Smooth muscle cell (in vitro differentiated cells): ENCODE data around the gene ABCC3. TPM values are rescaled to one million over a fixed set of nuclear protein-coding genes. Genes with fewer than 3 reads are reported as not detected.

ENCODE experiments used
- DNase-seq: peaks from one replicate; lab custom pipeline; 2025; ENCODE audit not compliant: unreplicated experiment; lab: John Stamatoyannopoulos, UW
- H2AFZ ChIP-seq: fragments of 200-600 bp; sonication (generic); 2 replicates; pipeline ENCODE4 v1.6.0; 2016; ENCODE audit warnings: antibody characterized with exemption, low read depth, mild to moderate bottlenecking
- H3F3A ChIP-seq: fragments of 200-600 bp; sonication (generic); 2 replicates; pipeline ENCODE4 v1.6.0; 2017; ENCODE audit warnings: antibody characterized with exemption, low read depth
- H3K27ac ChIP-seq: fragments of 200-600 bp; sonication (generic); 2 replicates; pipeline ENCODE4 v1.5.1; 2016; ENCODE audit warnings: low read depth, mild to moderate bottlenecking
- H3K27me3 ChIP-seq: fragments of 200-600 bp; sonication (generic); 2 replicates; pipeline ENCODE4 v1.6.1; 2016; ENCODE audit warnings: low read depth, mild to moderate bottlenecking
- H3K36me3 ChIP-seq: fragments of 200-600 bp; sonication (generic); 2 replicates; pipeline ENCODE4 v1.5.1; 2016; ENCODE audit warnings: low read depth
- H3K4me1 ChIP-seq: fragments of 200-600 bp; sonication (generic); 2 replicates; pipeline ENCODE4 v1.5.1; 2016; ENCODE audit warnings: low read depth
- H3K4me2 ChIP-seq: fragments of 200-600 bp; sonication (generic); 2 replicates; pipeline ENCODE4 v1.6.0; 2016; ENCODE audit warnings: mild to moderate bottlenecking
- H3K4me3 ChIP-seq: fragments of 200-600 bp; sonication (generic); 2 replicates; pipeline ENCODE4 v1.5.1; 2016; ENCODE audit warnings: mild to moderate bottlenecking
- H3K79me2 ChIP-seq: fragments of 200-600 bp; sonication (generic); 2 replicates; pipeline ENCODE4 v1.6.0; 2016; ENCODE audit warnings: low read depth, mild to moderate bottlenecking
- H3K9ac ChIP-seq: fragments of 200-600 bp; sonication (generic); 2 replicates; pipeline ENCODE4 v1.6.0; 2016; ENCODE audit warnings: low read depth
- H3K9me3 ChIP-seq: fragments of 200-600 bp; sonication (generic); replicated peaks from 2 replicates; pipeline ENCODE4 v1.5.1; 2016; ENCODE audit warnings: low read depth
- H4K20me1 ChIP-seq: fragments of 200-600 bp; sonication (generic); 2 replicates; pipeline ENCODE4 v1.6.0; 2016; ENCODE audit warnings: low read depth
- CTCF ChIP-seq: fragments of 200-600 bp; sonication (generic); IDR thresholded peaks from 2 replicates; pipeline ENCODE4 v1.5.1; 2017; ENCODE audit warnings: borderline replicate concordance, mild to moderate bottlenecking, antibody characterized with exemption; ENCODE audit not compliant: insufficient read depth, poor library complexity, severe bottlenecking
- WGBS: methylation state at CpG from one replicate; pipeline ENCODE4 v1.1.7; 2016; ENCODE audit warnings: low lambda C conversion rate; 5-methylcytosine and 5-hydroxymethylcytosine counted together
- polyA plus RNA-seq: library from polyadenylated mRNA; unstranded; fragments of >200 nt; fragmentation: Nextera tagmentation; extraction: Ambion mirVana; gene quantifications from 2 replicates; pipeline ENCODE4 v1.2.1, GENCODE V29; 2016
- total RNA-seq: library from RNA; depleted of rRNA; stranded (reverse); fragments of >200 nt; gene quantifications from 2 replicates; pipeline ENCODE4 v1.2.3, GENCODE V29; 2014

ABCC3 gene
- total and polyA plus RNA-seq, 2 experiments from 2014 or later: 1.3 TPM

- peaks cover 20% of the 10 kb centered on the region for H4K20me1 ChIP-seq
- no peak overlapping the region for H3K9ac ChIP-seq
- TF ChIP-seq CTCF: no peak
- no peak overlapping the region for H3K27ac ChIP-seq
- 89% methylated on average over 3 of the region's 3 CpGs for WGBS
- no peaks in the 10 kb centered on the region for H3K27me3 ChIP-seq
- no peak overlapping the region for H3K4me2 ChIP-seq
- DNase-seq: no peak
- H3K79me2 ChIP-seq: peaks cover 9% of the 10 kb centered on the region
- peaks cover 19% of the 10 kb centered on the region for H3K36me3 ChIP-seq
- peaks cover 2% of the 10 kb centered on the region for H3K4me1 ChIP-seq
- H3F3A ChIP-seq: peaks cover 18% of the 10 kb centered on the region
- no peak overlapping the region for H2AFZ ChIP-seq
- H3K4me3 ChIP-seq: no peak overlapping the region
- H3K9me3 ChIP-seq: no peaks in the 10 kb centered on the region
Measured at GRCh38 chr17:50697062-50697461, 62.4 kb downstream of the ABCC3 start.

- no peak for TF ChIP-seq CTCF
- no peaks in the 10 kb centered on the region for H3K9me3 ChIP-seq
- no peak for DNase-seq
- H3K4me3 ChIP-seq: no peak overlapping the region
- H3K4me2 ChIP-seq: no peak overlapping the region
- H3K27me3 ChIP-seq: no peaks in the 10 kb centered on the region
- H2AFZ ChIP-seq: no peak overlapping the region
- H3F3A ChIP-seq: peaks cover 18% of the 10 kb centered on the region
- peaks cover 16% of the 10 kb centered on the region for H3K79me2 ChIP-seq
- H3K4me1 ChIP-seq: no peaks in the 10 kb centered on the region
- H4K20me1 ChIP-seq: peaks cover 26% of the 10 kb centered on the region
- no peak overlapping the region for H3K27ac ChIP-seq
- peaks cover 19% of the 10 kb centered on the region for H3K36me3 ChIP-seq
- 87% methylated on average over 3 of the region's 3 CpGs for WGBS
- no peak overlapping the region for H3K9ac ChIP-seq
Measured at GRCh38 chr17:50697663-50698272, 63.1 kb downstream of the ABCC3 start.

- Histone ChIP-seq H4K20me1 (peaks cover 32% of the 10 kb centered on the region), H3K4me1 (no peaks in the 10 kb centered on the region), H3K9me3 (no peaks in the 10 kb centered on the region), H3F3A (peaks cover 8% of the 10 kb centered on the region), H3K27me3 (no peaks in the 10 kb centered on the region), H3K4me2 (no peak overlapping the region), H3K36me3 (peaks cover 19% of the 10 kb centered on the region), H3K4me3 (no peak overlapping the region), H3K27ac (no peak overlapping the region), H3K9ac (no peak overlapping the region), H2AFZ (no peak overlapping the region), H3K79me2 (peaks cover 23% of the 10 kb centered on the region)
- WGBS: 90% methylated on average over 7 of the region's 7 CpGs
- TF ChIP-seq CTCF: no peak
- DNase-seq: no peak
Measured at GRCh38 chr17:50699410-50699809, 64.7 kb downstream of the ABCC3 start.

- peaks cover 52% of the 10 kb centered on the region for H3K79me2 ChIP-seq
- 95% methylated on average over 3 of the region's 3 CpGs for WGBS
- TF ChIP-seq CTCF: no peak
Measured at GRCh38 chr17:50703162-50703561, 68.5 kb downstream of the ABCC3 start.

More at GRCh38 chr17:50703162-50703561, 68.5 kb downstream of the ABCC3 start:
- Histone ChIP-seq H4K20me1 (peaks cover 28% of the 10 kb centered on the region), H3K27me3 (no peaks in the 10 kb centered on the region), H3K4me2 (no peak overlapping the region), H3K36me3 (peaks cover 3% of the 10 kb centered on the region), H3K9ac (no peak overlapping the region), H3K9me3 (no peaks in the 10 kb centered on the region), H3K4me1 (peaks cover 4% of the 10 kb centered on the region), H3K27ac (no peak overlapping the region), H3F3A (peaks cover 3% of the 10 kb centered on the region), H2AFZ (no peak overlapping the region), H3K4me3 (no peak overlapping the region)
- DNase-seq: no peak
